ENCODE measurements around the gene EREG.

The EREG gene

GRCh38 chr4:74374561-74375327 is 9.8 kb downstream of the EREG start:
- peak; percentile 88 for DNase-seq (ENCODE audit: low read depth)
- H3K4me3 ChIP-seq (replicated peaks; ENCODE audit: low read depth, low read length) = no peak overlapping the region
- TF ChIP-seq CTCF (IDR thresholded peaks at IDR 0.05; ENCODE audit: low read length, missing control alignments) = no peak

- no peak overlapping the region for H3K4me3 ChIP-seq (replicated peaks; ENCODE audit: low read depth, low read length)
- DNase-seq (ENCODE audit: low read depth) = no peak
- no peak for TF ChIP-seq CTCF (IDR thresholded peaks at IDR 0.05; ENCODE audit: low read length, missing control alignments)
Measured at GRCh38 chr4:74375824-74376426, 11.0 kb downstream of the EREG start.

GRCh38 chr4:74376888-74377483 is 12.0 kb downstream of the EREG start:
- DNase-seq (ENCODE audit: low read depth) = peak; percentile 91
- no peak overlapping the region for H3K4me3 ChIP-seq (replicated peaks; ENCODE audit: low read depth, low read length)
- TF ChIP-seq CTCF (IDR thresholded peaks at IDR 0.05; ENCODE audit: low read length, missing control alignments) = peak; percentile 64

GRCh38 chr4:74377714-74378113 is 12.8 kb downstream of the EREG start:
- no peak overlapping the region for H3K4me3 ChIP-seq (replicated peaks; ENCODE audit: low read depth, low read length)
- no peak for TF ChIP-seq CTCF (IDR thresholded peaks at IDR 0.05; ENCODE audit: low read length, missing control alignments)
- no peak for DNase-seq (ENCODE audit: low read depth)

GRCh38 chr4:74378573-74378972 is 13.6 kb downstream of the EREG start:
- TF ChIP-seq CTCF (IDR thresholded peaks at IDR 0.05; ENCODE audit: low read length, missing control alignments) = no peak
- no peak overlapping the region for H3K4me3 ChIP-seq (replicated peaks; ENCODE audit: low read depth, low read length)
- DNase-seq (ENCODE audit: low read depth) = peak; percentile 58

GRCh38 chr4:74379912-74380311 is 15.0 kb downstream of the EREG start:
- TF ChIP-seq CTCF (IDR thresholded peaks at IDR 0.05; ENCODE audit: low read length, missing control alignments) = no peak
- H3K4me3 ChIP-seq (replicated peaks; ENCODE audit: low read depth, low read length) = no peak overlapping the region
- no peak for DNase-seq (ENCODE audit: low read depth)

Measured in fibroblast of pulmonary artery (primary cell).